Cerebellar cortex (tissue), 1 donor: Measurements from ENCODE around the gene ANKRD52.
"Not testable (repeated sequence)": the region's sequence is repeated elsewhere in the genome, so short reads cannot be mapped to it uniquely, and the experiment has no call there.

ENCODE experiments used
- DNase-seq: peaks from one replicate; pipeline ENCODE4 v3.0.0-alpha.2; 2015; ENCODE audit warnings: low spot score

The ANKRD52 gene

DNA sequence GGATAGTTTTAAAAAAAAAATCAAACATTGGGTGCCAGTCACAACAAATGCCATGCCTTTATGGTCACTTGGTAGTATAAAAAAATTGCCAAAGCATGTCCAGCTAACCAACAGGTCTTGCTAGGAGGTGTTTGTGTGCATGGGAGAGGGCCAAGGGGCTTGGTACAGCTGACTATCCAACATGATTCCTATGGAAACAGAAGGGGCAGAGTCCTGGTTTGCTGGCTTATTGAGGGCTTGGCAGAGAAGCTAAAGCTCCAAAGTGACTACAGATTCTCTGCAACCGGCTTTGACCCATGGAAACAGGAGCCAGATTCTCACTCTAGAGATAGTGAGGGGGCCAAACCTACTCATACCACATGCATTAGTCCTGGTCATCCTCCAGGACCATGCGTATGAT, 14.3 kb upstream of the ANKRD52 start:
- not testable (repeated sequence) for DNase-seq

DNA sequence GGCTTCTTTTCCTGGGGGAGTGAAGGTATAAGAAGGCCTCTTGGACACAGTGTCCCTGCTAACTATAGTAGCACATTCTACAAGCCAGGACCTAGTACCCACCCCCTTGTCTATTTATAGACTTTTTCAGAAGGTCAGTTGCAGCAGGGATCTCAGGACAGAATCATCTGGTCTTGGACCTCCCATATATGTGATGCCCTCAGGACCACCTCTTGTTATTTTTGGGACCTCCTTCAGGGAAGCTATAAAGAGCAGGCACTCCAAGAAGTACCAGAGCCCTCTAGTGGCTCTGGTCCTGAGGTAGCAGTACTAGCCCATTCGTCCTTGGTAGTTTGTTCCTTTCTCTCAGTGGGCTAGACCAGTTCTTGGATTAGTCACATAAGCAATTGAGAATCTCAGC, 12.8 kb upstream of the ANKRD52 start:
- DNase-seq, result peak; percentile 51

DNA sequence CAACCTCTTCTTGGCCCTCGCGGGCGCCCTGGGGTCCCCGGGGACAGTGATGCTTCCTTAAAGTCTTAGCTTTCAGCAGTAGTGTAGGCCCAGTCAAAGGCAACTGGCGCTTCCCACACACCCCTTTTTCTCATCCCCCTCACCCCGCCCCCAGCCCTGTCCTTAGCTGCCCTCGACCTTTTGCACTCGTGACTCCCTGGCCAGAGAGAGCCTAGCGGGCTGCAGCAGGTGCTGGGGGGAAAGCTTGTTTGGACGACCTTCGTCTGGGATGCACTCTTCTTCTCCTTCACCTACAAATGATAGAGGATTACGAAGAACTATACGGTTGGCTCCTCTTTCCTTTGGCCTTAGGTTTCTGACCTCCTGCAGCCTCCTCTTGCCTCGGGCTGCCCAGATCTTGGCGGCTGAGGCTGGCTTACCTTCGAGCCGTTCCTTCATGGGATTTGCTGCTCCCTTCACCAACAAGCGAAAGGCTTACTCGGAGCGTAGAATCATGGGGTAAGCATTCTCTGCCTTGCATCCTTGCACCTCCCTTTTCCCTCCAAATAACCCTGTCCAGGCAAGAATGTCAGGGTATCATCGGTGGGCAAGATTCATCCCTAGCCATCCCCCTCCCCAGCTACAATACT, 9.4 kb upstream of the ANKRD52 start:
- DNase-seq, result peak; percentile 55

DNA sequence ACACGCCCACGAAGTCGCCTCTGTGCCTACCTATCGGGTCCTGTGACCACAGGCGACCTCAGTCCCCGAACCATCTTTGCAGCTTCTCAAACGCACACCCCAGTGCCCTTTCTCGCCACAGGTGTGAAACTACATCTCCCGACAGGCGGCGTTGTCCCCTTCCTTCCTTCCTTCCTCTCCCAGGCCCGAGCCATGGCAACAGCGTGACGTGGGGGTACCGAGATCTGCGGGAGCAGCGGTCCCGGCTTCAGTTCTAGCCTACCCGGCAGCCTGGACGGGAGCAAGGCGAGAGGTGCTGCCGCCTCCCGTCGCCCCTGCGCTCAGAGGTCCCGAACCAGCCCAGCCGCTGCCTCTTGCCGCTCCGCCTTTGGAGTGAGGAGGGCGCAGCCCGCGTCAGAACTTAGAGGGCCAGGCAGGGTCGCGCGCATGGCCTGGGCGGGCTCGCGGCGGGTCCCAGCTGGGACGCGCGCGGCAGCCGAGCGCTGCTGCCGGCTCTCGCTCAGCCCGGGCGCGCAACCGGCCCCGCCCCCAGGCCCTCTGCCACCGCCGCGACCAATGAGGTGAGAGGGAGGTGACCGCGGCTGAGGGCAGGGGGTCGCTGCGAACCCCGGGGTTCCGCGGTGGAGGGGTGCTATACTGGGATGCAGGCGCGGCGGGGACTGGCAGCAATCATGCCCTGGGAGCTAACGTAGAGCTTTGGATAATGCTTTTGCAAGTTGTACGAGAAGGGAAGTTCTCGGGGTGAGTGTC, 8.7 kb upstream of the ANKRD52 start, which contains the start of gene COQ10A:
COQ10A (plus strand) TSS at position 250 of the 750 bp plus-strand sequence; CDS start at position 427, 177 bp downstream.
- peak; percentile 95 for DNase-seq

DNA sequence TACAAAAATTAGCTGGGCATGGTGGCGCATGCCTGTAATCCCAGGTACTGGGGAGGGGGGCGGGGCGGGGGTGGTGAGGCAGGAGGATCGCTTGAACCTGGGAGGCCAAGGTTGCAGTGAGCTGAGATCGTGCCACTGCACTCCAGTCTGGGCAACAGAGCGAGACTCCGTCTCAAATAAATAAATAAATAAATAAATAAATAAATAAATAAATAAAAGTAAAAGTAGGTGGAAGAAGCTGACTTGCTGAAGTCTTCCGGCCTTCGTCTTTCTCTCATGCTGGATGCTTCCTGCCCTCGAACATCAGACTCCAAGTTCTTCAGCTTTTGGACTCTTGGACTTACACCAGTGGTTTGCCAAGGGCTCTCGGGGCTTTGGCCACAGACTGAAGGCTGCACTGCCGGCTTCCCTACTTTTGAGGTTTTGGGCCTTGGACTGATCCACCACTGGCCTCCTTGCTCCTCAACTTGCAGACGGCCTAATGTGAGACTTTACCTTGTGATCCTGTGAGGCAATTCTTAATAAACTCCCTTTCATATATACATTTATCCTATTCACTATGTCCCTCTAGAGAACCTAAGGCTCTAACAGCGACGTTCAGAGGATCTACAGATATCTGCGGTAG, 8.0 kb upstream of the ANKRD52 start:
- DNase-seq, result not testable (repeated sequence)

DNA sequence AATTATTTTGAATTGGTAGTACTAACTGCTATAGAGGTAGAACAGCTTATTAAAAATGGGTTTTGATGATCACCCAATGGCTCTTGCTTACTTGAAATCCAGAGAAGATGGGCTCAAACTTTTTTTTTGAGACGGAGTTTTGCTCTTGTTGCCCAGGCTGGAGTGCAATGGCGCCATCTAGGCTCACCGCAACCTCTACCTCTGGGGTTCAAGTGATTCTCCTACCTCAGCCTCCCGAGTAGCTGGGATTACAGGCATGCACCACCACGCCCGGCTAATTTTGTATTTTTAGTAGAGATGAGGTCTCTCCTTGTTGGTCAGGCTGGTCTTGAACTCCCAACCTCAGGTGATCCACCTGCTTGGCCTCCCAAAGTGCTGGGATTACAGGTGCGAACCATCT, 4.8 kb upstream of the ANKRD52 start:
- not testable (repeated sequence) for DNase-seq

DNA sequence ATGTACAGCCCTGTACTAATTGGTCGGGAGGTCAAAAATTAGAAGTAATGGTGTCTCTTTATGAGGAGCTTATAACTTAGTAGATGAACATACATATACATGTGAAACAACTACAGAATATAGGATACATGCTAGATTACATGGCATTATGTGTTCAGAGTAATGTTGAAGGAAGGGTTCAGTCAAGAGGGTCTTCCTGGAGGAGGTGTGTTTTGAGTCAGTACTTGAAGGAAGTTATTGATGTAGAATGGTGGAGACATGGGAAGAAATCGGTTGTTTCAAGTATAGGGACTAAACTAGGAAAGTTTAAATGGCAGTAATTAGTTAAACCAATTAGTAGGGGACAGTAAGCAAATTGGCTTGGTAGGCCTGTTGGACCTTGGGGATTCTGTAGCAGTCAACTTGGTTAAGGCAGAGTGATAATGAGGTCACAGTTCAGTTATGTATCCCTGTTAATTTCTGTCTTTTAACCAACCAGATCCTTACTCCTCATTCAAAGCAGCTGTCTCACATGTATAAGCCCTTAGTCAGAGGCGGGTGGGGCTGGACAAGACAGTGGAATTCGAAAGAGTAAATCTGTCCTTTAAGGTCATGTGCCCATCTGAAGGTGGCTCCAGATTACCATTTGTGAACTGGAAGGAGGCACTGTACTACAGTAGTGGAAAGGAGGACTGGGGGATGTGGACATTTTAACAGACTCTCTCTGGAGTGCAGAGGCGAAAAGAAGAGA, 3.5 kb upstream of the ANKRD52 start:
- no peak for DNase-seq

DNA sequence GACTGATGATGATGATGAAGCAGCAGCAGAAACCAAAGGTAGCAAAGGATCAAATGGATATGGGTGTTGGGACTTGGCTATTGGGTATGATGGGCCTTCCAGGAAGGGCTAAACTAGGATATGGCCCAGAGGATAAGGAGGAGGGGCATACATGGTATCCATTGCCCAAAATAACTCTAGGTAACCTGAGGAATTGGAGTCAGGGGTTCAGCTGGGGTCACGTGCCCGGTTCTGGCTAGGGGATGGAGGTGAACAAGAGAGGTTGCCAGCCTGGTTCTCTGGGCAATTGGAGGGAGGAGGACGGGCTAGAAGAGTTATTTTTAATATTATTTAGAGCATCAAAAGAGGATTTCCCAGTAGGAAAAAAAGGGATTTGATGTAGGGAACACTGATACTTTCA, 2.7 kb upstream of the ANKRD52 start:
- DNase-seq, result no peak

DNA sequence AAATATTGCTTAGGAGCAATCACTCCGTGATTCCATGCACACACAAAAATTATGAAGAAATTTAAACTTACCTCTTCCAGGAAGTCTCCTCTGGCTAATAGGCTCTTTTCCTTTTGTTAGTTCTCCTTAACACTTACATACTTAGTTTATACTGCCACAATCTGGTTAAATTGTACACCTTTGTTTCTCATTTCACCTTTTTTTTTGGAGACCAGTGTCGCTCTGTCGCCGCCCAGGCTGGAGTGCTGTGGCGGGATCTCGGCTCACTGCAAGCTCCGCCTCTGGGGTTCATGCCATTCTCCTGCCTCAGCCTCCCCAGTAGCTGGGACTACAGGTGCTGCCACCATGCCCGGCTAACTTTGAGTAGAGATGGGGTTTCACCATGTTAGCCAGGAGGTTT, 2.2 kb upstream of the ANKRD52 start:
- DNase-seq, result no peak

DNA sequence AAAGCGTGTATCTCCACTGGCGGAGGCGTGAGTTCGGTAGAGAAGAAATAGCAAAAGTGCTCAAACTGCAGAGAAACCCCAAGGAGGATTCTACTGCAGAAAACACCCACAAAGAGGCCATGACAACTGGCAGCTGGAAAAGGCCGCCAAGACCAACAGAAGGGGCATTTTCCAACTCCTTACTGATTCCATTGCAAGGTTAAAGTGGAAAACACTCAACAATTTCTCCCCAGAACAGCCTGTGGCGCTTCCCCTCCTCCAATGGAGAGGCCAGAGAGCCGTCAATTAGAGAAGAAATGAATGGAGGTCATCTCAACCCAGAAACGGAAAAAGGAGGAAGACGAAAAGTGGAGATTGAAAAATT, 618 bp upstream of the ANKRD52 start:
- no peak for DNase-seq

DNA sequence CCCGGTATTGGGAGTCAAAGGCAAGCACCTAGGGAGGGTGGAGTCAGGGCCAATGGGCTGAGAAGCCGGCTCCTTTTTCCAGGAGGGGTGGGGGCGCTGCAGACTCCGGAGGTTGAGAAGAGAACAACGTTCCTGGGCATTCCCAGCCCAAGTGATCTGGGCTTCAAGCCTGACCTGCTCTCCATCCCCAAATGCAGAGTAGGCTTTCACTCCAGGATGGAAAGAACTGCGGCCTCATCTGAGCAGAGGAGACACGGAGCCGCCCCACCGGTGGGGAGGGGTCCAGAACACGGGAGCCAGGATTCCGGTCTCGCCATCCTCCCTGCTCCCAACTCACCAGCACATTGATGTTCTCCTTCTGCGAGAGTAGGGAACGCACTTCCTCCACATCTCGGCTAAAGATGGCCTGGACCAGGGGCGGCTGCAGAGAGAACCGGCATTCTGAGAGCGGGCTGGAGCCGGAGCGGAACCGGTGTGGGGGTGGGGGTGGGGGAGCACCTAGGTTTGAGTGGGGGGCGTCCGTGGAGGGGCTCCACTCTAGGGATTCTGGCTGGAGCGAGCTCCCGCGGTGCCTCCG, 605 bp downstream of the ANKRD52 start:
- peak; percentile 46 for DNase-seq

DNA sequence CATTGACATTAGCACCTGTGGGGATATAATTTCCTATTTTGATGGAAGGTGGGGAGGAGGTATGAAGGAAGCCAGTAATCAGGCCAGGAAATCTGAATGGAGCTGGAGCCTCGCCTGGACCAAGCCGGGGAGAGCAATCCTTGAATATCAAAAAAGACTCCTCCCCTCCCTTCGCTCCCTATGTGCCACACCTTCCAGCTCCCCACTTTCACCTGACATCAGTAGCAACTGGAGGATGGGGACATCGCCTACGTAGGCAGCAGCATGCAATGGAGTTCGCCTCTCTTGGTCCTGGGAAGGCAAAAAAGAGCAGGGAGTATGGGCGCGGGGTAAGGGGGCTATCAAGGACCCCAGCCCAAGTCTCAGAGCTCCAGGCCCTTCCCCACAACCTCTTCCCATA, 1.1 kb downstream of the ANKRD52 start:
- no peak for DNase-seq

DNA sequence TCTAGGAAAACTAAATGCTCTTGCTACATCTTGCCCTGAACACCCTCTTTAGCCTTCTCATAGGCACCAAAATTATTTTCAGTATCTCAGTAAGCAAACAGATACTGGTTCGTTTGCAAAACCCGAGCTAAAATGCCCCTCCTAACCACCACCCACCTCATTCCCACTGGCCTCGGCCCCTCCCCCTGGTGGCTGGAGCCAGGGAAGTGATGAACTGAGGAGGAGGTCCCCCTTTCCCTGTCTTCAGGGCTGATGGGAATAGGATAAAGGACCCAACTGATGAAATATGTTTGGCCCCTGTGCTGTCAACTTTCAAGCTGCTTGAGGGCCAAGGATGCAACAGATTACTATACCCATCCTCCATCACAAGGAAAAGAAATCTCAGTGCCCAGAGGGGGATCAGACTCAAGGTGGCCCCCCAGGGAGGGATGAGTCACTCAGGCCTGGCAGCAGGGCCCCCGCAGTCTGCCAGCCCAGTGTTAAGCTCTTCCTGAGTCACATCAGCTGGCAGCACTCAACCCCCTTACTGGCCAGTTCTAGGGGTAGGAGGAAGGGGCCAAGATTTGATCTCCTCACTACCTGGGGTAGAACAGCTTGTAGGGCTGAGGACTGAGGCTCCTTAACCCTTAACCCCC, 1.7 kb downstream of the ANKRD52 start:
- no peak for DNase-seq

DNA sequence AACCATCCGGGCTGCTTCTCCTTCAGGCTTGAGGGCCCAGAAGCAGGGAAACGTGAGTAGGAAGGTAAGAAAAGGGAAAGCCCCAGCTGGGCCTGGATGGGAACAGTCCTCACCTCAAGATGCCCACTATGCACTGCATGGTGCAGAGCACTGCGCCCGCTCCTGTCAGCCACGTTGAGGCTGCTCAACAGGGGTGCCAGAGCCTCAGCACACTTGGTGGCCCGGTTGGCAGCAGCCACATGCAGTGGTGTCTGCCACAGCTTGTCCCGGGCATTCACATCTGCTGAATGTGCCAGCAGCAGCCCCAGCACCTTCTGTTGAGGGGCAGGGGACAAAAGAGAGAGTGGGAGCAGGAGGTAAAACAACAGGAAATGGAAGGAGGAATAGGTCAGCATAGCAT, 2.5 kb downstream of the ANKRD52 start:
- no peak for DNase-seq

DNA sequence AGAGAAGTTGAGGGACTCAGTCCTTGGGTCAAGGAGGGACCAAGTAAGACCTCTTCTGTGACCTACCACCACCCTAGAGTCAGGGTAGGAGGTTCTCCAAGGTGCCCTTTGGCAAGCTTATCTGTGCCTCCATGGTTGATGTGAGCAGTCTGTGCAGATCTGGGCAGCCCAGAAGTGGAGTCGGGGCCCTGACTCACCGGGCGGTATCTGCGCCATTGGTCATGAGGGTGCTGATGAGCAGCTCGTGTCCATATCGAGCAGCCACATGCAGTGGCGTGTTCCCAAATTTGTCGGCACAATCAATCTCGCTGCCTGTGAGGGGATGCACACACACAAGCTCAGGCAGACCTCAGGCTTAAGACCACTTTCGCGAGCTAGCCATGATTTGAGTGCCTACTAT, 5.1 kb downstream of the ANKRD52 start:
- no peak for DNase-seq

DNA sequence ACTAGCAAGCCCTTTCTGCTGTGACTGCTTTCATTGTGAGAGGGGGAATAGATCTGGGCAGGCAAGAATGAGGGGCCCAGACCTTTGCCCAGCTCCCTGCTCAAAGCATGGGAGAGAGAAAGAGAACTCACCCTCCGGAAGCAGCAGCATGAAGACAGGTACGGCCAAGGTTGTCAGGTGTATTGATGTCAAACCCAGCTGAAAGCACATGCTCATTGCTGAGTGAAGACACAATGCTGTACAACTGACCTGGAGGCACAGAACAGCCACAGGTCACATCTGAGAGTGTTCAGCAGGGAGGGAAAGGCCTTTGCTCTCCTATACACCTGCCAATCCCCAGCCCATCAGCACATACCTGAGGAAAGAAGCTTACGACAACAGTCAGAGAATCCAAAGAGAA, 5.5 kb downstream of the ANKRD52 start:
- DNase-seq, result no peak

DNA sequence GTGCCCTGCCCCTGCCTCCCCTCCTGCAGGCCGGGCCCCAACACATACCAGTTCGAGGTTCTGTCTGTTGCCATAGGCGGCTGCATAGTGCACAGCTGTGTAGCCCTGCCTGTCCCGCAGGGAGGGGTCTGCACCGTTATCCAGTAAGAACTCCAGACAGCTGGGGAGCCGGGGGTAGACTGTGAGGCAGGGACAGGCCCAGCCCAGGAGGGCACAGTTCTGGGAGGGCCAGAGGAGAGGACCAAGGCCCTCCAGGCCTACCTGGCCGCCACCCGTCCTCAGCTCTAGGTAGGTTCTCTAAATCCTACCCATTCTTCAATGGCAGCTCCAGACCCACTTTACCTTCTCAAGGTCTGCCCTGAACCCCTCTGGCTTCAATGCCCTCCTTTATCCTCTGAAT, 9.5 kb downstream of the ANKRD52 start:
- no peak for DNase-seq

DNA sequence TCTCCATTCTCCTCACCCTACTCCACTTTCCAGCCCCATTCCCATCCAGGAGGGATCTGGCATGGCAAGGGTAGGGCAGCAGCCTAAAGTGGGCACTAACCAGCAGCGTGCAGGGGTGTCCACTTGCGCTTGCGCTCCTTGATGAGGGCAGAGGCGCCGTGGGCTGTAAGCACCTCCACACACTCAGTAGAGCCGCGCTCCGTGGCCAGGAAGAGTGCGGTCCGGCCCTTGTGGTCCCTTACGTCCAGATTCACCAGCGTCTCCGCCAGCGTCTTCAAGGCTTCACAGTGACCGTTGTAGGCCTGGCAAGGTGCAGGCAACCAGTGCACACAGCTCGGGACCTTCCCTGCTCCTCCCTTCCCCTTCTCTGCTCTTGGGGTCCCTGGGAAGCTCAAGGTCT, 10.3 kb downstream of the ANKRD52 start:
- DNase-seq, result no peak

DNA sequence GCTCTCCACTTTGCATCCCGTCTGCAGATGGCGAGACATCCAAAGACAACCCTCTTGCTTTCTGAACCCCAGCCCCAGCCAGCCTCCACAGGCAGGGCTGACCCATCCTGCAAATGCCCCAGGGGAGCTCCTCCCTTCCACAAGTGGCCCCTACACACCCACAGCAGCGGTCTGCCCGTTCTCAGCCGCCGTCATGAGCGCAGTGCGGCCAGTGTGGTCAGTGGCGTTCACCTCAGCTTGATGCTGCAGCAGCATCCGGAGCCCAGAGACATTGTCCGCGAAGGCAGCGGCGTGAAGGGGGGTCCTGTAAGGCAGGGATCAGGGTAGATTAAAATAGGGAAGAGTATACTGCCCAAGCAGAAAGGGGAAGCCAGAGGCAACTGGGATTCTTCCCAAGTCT, 13.7 kb downstream of the ANKRD52 start:
- DNase-seq, result no peak

DNA sequence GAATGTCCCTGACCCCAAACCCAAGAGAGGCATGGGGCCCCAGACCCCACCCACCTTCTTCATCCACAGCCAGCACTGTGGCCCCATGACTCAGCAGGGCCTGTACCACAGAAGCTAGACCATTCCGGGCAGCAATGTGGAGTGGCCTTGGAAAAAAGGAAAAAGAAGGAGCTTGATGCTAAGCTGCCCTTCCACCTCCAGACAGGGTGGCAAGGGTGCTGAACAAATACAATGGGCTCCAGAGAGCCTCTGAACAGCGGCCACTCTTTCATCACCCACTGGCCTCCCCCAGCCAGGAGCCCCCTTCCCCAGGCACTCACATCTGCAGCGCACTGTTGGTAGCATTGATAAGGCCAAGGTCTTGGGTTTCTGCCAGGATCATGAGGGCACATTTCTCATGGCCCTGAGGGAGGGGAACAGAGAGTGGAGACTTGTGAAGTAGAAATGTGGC, 14.4 kb downstream of the ANKRD52 start:
- DNase-seq, result no peak

DNA sequence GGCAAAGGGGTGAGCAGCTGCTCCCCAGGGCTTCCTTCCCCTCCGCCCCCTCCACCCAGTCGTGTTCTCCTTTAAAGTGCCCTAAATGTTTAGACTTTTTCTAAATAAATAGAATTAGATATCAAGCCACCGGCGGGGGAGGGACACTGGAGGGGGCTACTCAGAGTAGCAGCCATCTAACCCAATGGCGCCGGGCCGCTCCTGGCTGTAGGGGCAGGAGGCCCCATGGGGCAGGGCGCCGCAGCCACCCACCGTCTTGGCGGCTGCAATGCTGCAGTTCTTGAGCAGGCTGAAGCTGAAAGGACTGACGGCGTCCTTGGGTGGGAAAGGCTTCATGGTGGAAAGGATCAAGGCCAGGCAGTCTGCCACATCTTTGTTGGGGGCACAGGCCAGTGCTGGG, 15.2 kb downstream of the ANKRD52 start:
- DNase-seq, result no peak
